ENCODE data around the gene SLC41A1. TPM values are rescaled to one million over a fixed set of nuclear protein-coding genes. Genes with fewer than 3 reads are reported as not detected.

Gene SLC41A1
- total and polyA plus RNA-seq, 2 experiments from 2014 or later = 11.8 to 30.0 TPM

DNA sequence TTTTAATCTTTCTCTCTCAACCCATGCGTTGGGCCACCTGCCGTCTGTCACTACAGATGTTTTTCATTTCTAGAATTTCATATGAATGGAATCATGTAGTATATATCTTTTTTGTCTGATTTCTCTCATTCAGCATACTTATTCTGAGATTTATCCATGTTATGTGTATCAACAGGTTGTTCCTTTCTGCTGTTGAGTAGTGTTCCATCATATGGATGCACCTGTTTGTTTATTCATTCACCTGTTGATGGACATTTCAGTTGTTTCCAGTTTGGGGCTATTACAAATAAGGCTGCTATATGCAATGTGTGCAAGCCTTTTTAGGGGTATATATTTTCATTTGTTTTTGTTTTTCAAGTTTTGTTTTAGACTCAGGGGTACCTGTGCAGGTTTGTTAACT, 9.4 kb upstream of the SLC41A1 start:
- Mint-ChIP-seq H3K4me1 (peaks cover 13% of the 10 kb centered on the region), H3K36me3 (ENCODE audit: low read depth) (no peaks in the 10 kb centered on the region), H3K27me3 (ENCODE audit: insufficient read depth, low read depth, poor library complexity) (no peaks in the 10 kb centered on the region), H3K4me3 (no peak overlapping the region), H3K27ac (no peak overlapping the region), H3K9me3 (no peaks in the 10 kb centered on the region)
- Histone ChIP-seq H3K9me2 (ENCODE audit: insufficient read depth) (0 out of 2 replicates have a peak, but pooled peaks cover 2% of the 10 kb centered on the region), H3F3A (replicated peaks; ENCODE audit: low read depth) (no peaks in the 10 kb centered on the region), H3K27ac (ENCODE audit: low read depth) (no peak overlapping the region), H2AFZ (no peak overlapping the region), H3K4me2 (no peak overlapping the region), H3K79me2 (replicated peaks; ENCODE audit: insufficient read depth) (no peaks in the 10 kb centered on the region), H3K36me3 (ENCODE audit: insufficient read depth) (no peaks in the 10 kb centered on the region), H3K27me3 (ENCODE audit: insufficient read depth) (no peaks in the 10 kb centered on the region), H4K20me1 (replicated peaks; ENCODE audit: insufficient read depth) (no peaks in the 10 kb centered on the region), H3K4me3 (no peak overlapping the region), H3K4me1 (ENCODE audit: insufficient read depth) (no peaks in the 10 kb centered on the region)
- ATAC-seq (no peak), DNase-seq (ENCODE audit: low spot score) (no peak)
- TF ChIP-seq POLR2AphosphoS5 (IDR thresholded peaks at IDR 0.05; ENCODE audit: low read depth) = no peak
- no peak for TF ChIP-seq ZNF331 (CRISPR knock-in tag; IDR thresholded peaks at IDR 0.05; ENCODE audit: low read depth)
- no peak for TF ChIP-seq ZNF462 (CRISPR knock-in tag; IDR thresholded peaks at IDR 0.05)
- TF ChIP-seq, protein P1, sequence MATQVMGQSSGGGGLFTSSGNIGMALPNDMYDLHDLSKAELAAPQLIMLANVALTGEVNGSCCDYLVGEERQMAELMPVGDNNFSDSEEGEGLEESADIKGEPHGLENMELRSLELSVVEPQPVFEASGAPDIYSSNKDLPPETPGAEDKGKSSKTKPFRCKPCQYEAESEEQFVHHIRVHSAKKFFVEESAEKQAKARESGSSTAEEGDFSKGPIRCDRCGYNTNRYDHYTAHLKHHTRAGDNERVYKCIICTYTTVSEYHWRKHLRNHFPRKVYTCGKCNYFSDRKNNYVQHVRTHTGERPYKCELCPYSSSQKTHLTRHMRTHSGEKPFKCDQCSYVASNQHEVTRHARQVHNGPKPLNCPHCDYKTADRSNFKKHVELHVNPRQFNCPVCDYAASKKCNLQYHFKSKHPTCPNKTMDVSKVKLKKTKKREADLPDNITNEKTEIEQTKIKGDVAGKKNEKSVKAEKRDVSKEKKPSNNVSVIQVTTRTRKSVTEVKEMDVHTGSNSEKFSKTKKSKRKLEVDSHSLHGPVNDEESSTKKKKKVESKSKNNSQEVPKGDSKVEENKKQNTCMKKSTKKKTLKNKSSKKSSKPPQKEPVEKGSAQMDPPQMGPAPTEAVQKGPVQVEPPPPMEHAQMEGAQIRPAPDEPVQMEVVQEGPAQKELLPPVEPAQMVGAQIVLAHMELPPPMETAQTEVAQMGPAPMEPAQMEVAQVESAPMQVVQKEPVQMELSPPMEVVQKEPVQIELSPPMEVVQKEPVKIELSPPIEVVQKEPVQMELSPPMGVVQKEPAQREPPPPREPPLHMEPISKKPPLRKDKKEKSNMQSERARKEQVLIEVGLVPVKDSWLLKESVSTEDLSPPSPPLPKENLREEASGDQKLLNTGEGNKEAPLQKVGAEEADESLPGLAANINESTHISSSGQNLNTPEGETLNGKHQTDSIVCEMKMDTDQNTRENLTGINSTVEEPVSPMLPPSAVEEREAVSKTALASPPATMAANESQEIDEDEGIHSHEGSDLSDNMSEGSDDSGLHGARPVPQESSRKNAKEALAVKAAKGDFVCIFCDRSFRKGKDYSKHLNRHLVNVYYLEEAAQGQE (IDR thresholded peaks at IDR 0.05; ENCODE audit: unreplicated experiment) = no peak
- no peak for TF ChIP-seq ZNF114 (CRISPR knock-in tag; IDR thresholded peaks at IDR 0.05)
- TF ChIP-seq JUNB (IDR thresholded peaks at IDR 0.05; ENCODE audit: unreplicated experiment) = no peak
- no peak for TF ChIP-seq EZH2 (IDR thresholded peaks at IDR 0.05; ENCODE audit: low read depth, unreplicated experiment)
- TF ChIP-seq NANOG (IDR thresholded peaks at IDR 0.05; ENCODE audit: borderline replicate concordance) = no peak
- no peak for TF ChIP-seq CREB1 (CRISPR knock-in tag; IDR thresholded peaks at IDR 0.05; ENCODE audit: low read depth)
- no peak for TF ChIP-seq EZH2phosphoT487 (IDR thresholded peaks at IDR 0.05; ENCODE audit: unreplicated experiment)
